Nucleus accumbens (tissue), 56 donors: ENCODE measurements around the gene ARHGAP22.

Source experiments
- DNase-seq, 56 donors: peaks; one replicate each; lab custom pipeline; 2025; lab: John Stamatoyannopoulos, UW

The ARHGAP22 gene

DNA sequence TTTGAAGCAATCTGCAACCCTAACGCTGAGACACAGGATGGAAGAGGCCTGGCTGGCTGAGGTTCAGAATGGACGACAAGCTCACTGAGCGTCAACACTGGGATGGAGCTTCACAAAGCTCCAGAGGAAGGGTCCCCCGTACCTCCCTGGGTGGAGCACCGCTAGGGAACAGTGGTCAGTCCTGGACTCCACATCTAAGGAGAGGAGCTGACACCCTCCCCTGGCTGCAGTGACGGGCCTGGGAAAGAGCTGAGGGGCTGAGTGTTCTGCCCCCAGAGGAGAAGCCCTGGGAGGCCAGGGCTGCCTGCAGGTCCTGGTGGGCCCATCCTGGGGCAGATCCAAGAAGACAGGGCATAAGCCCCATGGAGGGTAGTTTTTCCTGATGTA is 146.2 kb downstream of the ARHGAP22 start:
- DNase-seq: no peak

DNA sequence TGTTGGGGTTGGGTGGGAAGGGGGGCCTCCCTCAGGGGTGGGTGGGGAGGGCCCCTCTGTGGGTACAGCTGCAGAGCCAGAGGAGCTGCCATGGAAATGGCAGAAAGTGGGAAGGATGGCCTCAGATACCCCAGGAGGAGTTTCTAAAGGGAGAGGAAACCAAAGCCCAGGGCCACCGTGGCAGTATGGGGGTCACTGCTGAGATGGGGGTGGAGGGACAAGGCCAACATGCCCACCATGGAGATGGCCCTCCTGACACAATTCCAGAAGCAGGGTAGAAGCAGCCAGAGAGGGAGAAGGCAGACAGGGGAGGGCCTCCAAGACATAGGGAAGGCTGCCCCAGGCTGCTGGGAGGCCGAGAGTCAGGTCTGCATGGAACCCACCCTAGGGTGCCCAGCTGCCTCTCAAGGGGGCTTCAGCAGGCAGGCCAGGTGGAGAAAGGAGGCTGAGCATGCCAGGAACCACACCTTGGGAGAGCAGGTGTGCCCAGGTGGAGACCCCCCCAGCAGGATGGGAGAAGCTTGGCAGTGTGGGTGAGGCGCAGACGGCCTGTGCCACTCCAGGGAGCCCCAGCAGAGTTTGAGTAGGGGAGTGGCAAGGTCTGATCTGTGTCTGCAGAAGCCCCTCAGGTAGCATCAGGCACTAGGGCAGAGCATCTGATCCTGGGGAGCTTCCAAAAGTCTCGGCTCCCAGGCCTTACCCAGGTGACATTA is 146.8 kb downstream of the ARHGAP22 start:
- no peak for DNase-seq

DNA sequence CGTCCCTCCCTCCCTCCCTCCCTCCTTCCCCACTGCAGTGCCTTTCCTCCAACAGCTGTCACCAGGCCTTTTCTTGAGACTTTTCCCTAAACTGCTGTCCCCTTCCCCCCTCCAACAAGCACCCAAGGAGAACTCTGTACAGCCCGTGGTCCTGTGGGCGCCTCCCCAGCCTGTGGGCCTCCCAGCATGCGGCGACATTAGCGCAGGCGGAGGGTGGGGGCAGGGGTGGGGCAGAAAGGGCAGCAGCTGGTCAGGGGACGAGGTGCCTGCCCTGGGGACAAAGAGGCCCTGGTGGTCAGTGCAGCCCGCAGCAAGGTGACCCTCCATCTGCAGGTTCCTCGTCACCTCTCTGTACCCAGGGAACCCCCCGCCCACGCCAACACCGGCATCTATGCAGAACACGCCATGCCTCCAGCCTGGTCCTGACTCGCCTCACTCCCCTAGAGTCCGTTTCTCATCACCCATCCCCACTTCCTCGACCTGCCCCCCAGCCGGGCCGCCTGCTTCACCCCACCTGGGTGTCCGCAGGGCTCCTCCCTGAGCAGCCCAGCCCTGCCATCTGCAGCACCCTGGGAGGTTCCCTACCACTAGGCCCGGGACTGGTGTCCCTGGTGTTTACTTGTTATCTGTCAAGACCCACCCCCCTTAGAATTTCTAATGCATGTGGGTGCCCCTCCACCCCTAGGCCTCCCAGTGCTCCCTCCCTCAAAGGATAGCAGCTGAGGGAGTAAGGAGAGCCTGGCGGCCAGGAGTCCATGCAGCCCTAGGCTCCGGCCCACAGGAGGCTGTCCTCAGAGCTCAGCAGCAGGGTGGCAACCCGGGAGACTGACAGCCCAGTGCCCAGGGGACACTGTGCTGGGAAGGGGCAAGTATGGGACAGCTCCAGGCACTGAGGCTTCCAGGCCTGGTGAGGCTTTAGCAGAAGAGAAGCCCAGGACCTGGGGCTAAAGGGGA is 147.8 kb downstream of the ARHGAP22 start:
- DNase-seq: no peak

DNA sequence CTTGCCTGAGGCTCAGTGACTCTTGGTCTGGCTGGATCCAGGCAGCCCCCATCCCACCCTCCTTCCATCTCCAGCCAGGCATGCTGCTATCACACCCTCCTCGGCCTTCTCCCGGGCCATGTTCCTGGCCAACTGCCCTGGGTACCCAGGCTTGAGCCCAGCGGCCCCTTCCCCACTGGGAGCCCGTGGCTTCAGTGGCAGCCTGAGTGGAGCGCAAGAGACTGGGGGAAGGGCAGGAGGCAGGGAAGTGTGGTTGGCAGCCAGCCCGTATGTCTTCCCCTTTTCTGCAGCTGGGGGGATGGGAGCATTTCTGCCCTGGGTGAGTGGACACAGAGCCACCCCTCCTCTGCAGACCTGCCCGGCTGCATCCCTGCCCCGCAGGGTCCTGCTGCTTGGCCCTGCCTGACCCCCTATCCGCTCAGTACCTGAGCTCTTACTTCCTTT is 148.5 kb downstream of the ARHGAP22 start:
- DNase-seq: peak in 27 of 56 donors; percentile 19 to 69 (median 40)

GRCh38 chr10:48455392-48456151 is 149.3 kb downstream of the ARHGAP22 start:
- no peak for DNase-seq

DNA sequence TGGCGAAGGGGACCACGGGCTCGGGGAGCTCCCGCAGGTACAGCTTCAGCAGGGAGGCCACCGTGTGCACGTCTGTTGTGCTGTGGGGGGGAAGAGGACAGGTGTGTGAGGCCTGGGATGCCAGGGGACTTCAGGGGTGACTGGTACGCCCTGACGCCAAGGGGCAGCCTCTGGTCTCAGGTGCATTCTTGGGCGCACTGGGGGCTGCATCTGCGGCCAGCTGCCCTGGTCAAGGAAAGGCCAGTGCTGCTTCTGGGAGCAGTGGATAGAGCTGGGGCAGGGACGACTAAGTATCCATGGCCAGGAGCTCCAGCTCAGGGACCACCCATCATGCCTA is 149.8 kb downstream of the ARHGAP22 start:
- no peak for DNase-seq

DNA sequence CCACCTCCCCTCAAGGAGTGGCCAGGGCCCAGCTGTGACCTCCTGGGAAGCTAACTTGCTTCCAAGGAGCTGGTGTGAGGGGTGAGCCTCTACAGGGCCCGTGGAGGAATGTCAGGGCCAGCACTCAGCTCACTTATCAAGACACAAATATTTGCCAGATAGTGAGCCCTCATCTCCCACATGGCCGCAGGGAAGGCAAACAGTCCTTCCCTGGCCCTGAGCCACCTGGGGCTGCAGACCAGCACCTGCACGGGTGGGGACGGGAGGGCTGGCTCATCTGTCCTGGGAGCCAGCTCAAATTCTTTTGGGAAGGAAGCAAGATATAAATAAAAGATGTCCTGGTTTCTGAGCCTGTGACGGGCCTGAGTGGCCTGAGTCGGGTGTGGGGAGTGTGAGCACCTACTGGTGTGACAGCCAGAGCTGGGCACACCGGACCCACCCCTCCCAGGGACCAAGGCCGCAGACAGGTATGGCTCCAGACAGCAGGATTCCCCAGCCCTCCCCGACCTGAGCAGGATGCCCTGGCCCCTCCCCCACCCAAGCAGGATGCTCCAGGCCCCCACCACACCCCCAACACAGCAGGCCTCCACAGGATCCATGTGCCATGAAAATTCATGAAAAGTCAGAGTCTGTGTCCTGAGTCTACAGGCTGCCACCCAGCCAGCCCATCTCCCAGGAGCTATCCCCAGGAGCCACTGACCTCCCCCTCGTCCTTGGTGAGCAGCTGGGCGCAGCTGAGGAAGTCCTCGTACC is 150.4 kb downstream of the ARHGAP22 start:
- no peak for DNase-seq

- DNase-seq: no peak
Measured at GRCh38 chr10:48453451-48454301, 151.2 kb downstream of the ARHGAP22 start.

- DNase-seq: no peak
Measured at GRCh38 chr10:48452879-48453412, 151.9 kb downstream of the ARHGAP22 start.

DNA sequence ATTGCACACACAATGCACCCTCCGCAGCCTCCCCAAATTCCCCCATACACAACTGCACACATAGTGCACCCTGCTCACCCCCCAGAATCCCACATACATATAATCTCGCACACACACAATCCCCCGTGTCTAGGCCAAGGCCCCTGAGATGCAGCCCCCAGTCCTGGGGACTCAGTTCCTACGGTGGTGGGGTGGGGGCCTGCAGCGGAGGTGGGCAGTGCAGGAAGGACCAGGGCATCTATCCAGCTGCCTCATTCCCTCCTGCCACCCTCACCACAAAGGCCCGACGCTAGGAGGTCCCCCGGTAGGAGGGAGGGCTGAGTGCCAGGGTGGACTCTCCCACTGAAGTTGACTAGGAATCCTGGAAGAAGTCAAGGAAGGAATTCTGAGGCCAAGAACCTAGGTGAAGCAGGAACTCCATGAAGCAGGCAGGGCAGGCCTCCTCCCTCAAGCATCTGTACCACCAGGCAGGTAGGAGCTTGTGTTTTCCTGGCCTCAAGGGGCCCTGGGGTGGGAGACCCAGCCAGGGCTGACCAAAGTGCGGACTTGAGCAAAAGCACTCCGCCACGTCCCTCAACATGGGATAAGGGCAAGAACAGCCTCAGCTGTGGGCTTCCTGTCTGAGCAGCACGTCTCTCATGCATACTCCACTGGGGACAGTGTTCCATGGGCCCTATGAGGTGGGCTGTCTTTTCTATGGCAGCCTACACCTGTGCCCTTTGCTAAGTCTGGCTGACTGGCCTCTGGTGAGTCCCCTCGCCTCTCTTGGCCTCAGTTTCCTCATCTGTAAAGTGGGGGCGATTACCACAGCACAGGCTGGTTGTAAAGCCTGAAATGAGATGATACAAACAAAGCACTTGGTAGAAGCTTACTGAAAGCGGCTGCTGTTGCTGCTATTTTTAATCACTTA is 152.6 kb downstream of the ARHGAP22 start:
- no peak for DNase-seq

- DNase-seq: no peak
Measured at GRCh38 chr10:48450741-48451466, 154.0 kb downstream of the ARHGAP22 start.

GRCh38 chr10:48450233-48450740 is 154.6 kb downstream of the ARHGAP22 start:
- no peak for DNase-seq

- DNase-seq: peak in 32 of 56 donors; percentile 22 to 83 (median 54)
Measured at GRCh38 chr10:48449501-48450232, 155.2 kb downstream of the ARHGAP22 start.

DNA sequence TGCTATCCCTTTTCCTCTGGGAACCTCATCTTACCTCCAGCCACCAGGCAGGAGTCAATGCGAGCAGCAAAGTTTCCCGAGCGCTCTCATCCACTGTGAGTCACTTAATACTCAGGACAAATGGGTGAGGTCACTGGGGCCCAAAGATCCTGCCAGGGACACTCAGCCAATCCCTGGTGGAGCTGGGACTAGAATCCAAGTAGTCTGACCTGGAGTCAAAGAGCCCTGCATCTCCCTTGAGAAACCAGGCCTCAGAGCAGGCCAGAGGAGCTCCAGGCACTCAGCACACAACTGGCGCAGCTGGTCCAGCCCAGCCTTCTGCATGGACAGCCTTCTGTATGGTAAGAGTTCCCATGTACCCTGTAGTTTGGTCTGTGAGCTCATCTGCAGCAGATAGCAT is 156.1 kb downstream of the ARHGAP22 start:
- DNase-seq: no peak

GRCh38 chr10:48447356-48448215 is 157.3 kb downstream of the ARHGAP22 start:
- no peak for DNase-seq
